Endothelial cell of umbilical vein (primary cell): ENCODE data around the gene ITGA7. TPM values are rescaled to one million over a fixed set of nuclear protein-coding genes. Genes with fewer than 3 reads are reported as not detected.

ENCODE experiments used
- BruUV-seq: library from RNA; stranded (reverse); fragments of 400-500 nt; replicated peaks from 2 replicates; lab custom pipeline; 2021; lab: Mats Ljungman, UMichigan
- CTCF ChIA-PET: fragments of 300-600, 350-600 bp; sonication (Branson Sonifier 250); formaldehyde crosslinking; loops from one replicate; lab custom pipeline; 2021; ENCODE audit warnings: antibody characterized with exemption, inconsistent platforms; lab: Charles Lee
- POLR2A ChIA-PET: fragments of 300-600, 350-600 bp; sonication (Branson Sonifier 250); formaldehyde crosslinking; loops from one replicate; lab custom pipeline; 2021; ENCODE audit warnings: antibody characterized with exemption, inconsistent platforms; lab: Charles Lee
- DNase-seq: peaks from one replicate; pipeline ENCODE4 v3.0.0-alpha.2; 2011; ENCODE audit warnings: low read depth, low spot score
- FAIRE-seq: peaks from 2 replicates; lab custom pipeline; 2011; peaks lifted over from hg19 to GRCh38; lab: Jason Lieb, UNC
- H2AFZ ChIP-seq: 2 replicates; pipeline ENCODE4 v1.6.0; 2012; ENCODE audit warnings: low read depth, low read length, control low read depth, inconsistent platforms
- H3K27ac ChIP-seq: 2 replicates; pipeline ENCODE4 v1.5.1; 2011; ENCODE audit warnings: low read depth, mild to moderate bottlenecking, control low read depth, low read length, moderate library complexity; ENCODE audit not compliant: insufficient read depth
- H3K27me3 ChIP-seq, 2 experiments: 2 replicates each; pipeline versions ENCODE4 v1.6.0 to v1.6.1; 2011; ENCODE audit warnings: low read length in 2 of 2, mixed read lengths in 1 of 2; ENCODE audit not compliant: control insufficient read depth in 2 of 2, insufficient read depth in 2 of 2
- H3K36me3 ChIP-seq, 2 experiments: 2 replicates in 1 of 2; 3 replicates in 1 of 2; pipeline ENCODE4 v1.5.1; 2011; ENCODE audit warnings: low read length in 2 of 2, mild to moderate bottlenecking in 1 of 2, moderate library complexity in 1 of 2; ENCODE audit not compliant: control insufficient read depth in 2 of 2, insufficient read depth in 2 of 2; ENCODE audit errors: extremely low read depth in 1 of 2
- H3K4me1 ChIP-seq: 3 replicates; pipeline ENCODE4 v1.5.1; 2011; ENCODE audit warnings: mild to moderate bottlenecking, low read length; ENCODE audit not compliant: control insufficient read depth, insufficient read depth; ENCODE audit errors: extremely low read depth
- H3K4me2 ChIP-seq: 2 replicates; pipeline ENCODE4 v1.6.1; 2011; ENCODE audit warnings: low read length, control low read depth, mixed read lengths; ENCODE audit not compliant: insufficient read depth
- H3K4me3 ChIP-seq, 3 experiments: fragments of 200-600 bp in 1 of 3; sonication (generic), shearing (Covaris generic) in 1 of 3; replicated peaks in 1 of 3; 2 replicates each; pipeline ENCODE4 v1.5.1; 2011 to 2016; ENCODE audit warnings: control low read depth in 3 of 3, low read length in 3 of 3, mild to moderate bottlenecking in 2 of 3, inconsistent platforms in 1 of 3, low read depth in 1 of 3, moderate library complexity in 1 of 3; ENCODE audit not compliant: insufficient read depth in 1 of 3
- H3K79me2 ChIP-seq: 2 replicates; pipeline ENCODE4 v1.6.0; 2012; ENCODE audit warnings: low read length, inconsistent platforms; ENCODE audit not compliant: control insufficient read depth, insufficient read depth
- H3K9ac ChIP-seq: replicated peaks from 2 replicates; pipeline ENCODE3; 2011; ENCODE audit warnings: low read length, control low read depth; ENCODE audit not compliant: insufficient read depth; ENCODE audit errors: extremely low read depth
- H3K9me1 ChIP-seq: replicated peaks from 3 replicates; pipeline ENCODE4 v1.6.0; 2011; ENCODE audit warnings: mild to moderate bottlenecking, low read length; ENCODE audit not compliant: control insufficient read depth, insufficient read depth; ENCODE audit errors: extremely low read depth
- H3K9me3 ChIP-seq: replicated peaks from 2 replicates; pipeline ENCODE4 v1.5.1; 2012; ENCODE audit warnings: low read length, inconsistent platforms; ENCODE audit not compliant: control insufficient read depth, insufficient read depth
- H4K20me1 ChIP-seq: replicated peaks from 2 replicates; pipeline ENCODE3; 2011; ENCODE audit warnings: mild to moderate bottlenecking, low read length; ENCODE audit not compliant: control insufficient read depth, insufficient read depth; ENCODE audit errors: extremely low read depth
- EZH2 ChIP-seq: IDR thresholded peaks from 2 replicates; pipeline ENCODE4 v1.6.1; 2012; ENCODE audit warnings: borderline replicate concordance, low read depth, mild to moderate bottlenecking, moderate library complexity, low read length, inconsistent platforms; ENCODE audit not compliant: severe bottlenecking
- FOS ChIP-seq: IDR thresholded peaks from 2 replicates; pipeline ENCODE4 v1.6.1; 2011; ENCODE audit warnings: mild to moderate bottlenecking, low read length, moderate library complexity, borderline replicate concordance; ENCODE audit not compliant: insufficient read depth
- GATA2 ChIP-seq: IDR thresholded peaks from 2 replicates; pipeline ENCODE4 v1.7.0; 2011; ENCODE audit warnings: low read depth, mild to moderate bottlenecking, moderate library complexity, mixed read lengths, low read length; ENCODE audit not compliant: insufficient read length, insufficient read depth
- JUN ChIP-seq: IDR thresholded peaks from 2 replicates; pipeline ENCODE4 v1.6.1; 2011; ENCODE audit warnings: borderline replicate concordance, low read depth; ENCODE audit not compliant: insufficient read length, insufficient read depth
- MYC ChIP-seq: IDR thresholded peaks from one replicate; pipeline ENCODE4 v1.6.1; 2011; ENCODE audit warnings: mild to moderate bottlenecking, low read depth, low read length
- POLR2A ChIP-seq: IDR thresholded peaks from 2 replicates; pipeline ENCODE4 v1.6.1; 2012; ENCODE audit warnings: low read depth, mild to moderate bottlenecking, control low read depth, low read length
- POLR2AphosphoS5 ChIP-seq: IDR thresholded peaks from 2 replicates; pipeline ENCODE4 v1.6.1; 2012; ENCODE audit warnings: low read depth, mild to moderate bottlenecking, control low read depth, low read length, moderate library complexity; ENCODE audit not compliant: insufficient read depth
- dilution Hi-C: fragments of 300-500 bp; cut with MboI; formaldehyde crosslinking; loops from one replicate; pipeline ENCODE4 v1.15.0; 2019; ENCODE audit warnings: low sequenced_read_pairs; ENCODE audit not compliant: extremely low pct_ligation_motif_present
- intact Hi-C: fragments of 100-400 bp; cut with micrococcal nuclease; formaldehyde crosslinking; loops from one replicate; pipeline ENCODE4 v1.10.0; 2022
- polyA plus RNA-seq, 4 experiments: library from polyadenylated mRNA; depleted of rRNA in 3 of 4; stranded (reverse) in 3 of 4; unstranded in 1 of 4; fragments of >200 nt; gene quantifications; 2 replicates each; pipeline versions ENCODE4 v1.2.1 to v1.2.3, GENCODE V29; 2011 to 2012; ENCODE audit warnings: missing spikeins in 1 of 4
- total RNA-seq: library from RNA; stranded (reverse); gene quantifications from 2 replicates; pipeline ENCODE4 v1.2.3, GENCODE V29; 2021
- TF ChIP-seq, protein P1 (sequence below), 2 donors: IDR thresholded peaks; 1 replicate in 1 of 2; 2 replicates in 1 of 2; pipeline ENCODE4 v1.5.1; 2011; ENCODE audit warnings: low read length in 2 of 2, mild to moderate bottlenecking in 2 of 2, moderate library complexity in 2 of 2, control low read depth in 1 of 2, inconsistent platforms in 1 of 2, low read depth in 1 of 2; ENCODE audit not compliant: insufficient read depth in 1 of 2; ENCODE audit errors: extremely low read depth in 1 of 2
- TF ChIP-seq, protein P2 (sequence below): IDR thresholded peaks from 2 replicates; pipeline ENCODE4 v1.6.1; 2011; ENCODE audit not compliant: insufficient read depth, insufficient read length

Gene ITGA7
- total and polyA plus RNA-seq, 2 donors (not counting 3 experiments of a cell fraction or from before 2014, with no cell fraction given) = 0.41 to 0.84 TPM

DNA sequence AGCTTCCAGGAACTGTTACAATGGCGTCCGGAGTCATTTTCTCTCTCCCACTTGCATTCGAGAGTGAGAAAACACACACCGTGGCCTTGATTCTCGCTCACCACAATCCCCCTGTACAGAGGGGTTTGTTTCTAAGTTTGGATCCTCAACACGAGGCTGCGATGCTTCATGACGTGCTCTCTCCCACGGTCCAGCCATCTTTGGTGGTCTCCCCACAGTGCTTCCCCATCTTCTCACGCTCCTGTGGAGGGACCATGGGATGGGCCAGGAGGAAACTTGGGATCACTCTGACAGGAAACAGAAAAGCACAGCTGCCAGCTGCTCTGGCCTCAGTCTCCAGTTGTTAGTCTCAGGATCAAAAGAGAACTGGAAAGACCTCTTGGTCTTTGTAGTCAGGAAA is 42.9 kb downstream of the ITGA7 start:
- intact Hi-C loops = loop anchor here (5.0 kb wide), 1 partner anchor 37 kb away; no protein-coding TSS in a partner anchor

More for the DNA sequence above, 42.9 kb downstream of the ITGA7 start:
- no peak for DNase-seq
- Histone ChIP-seq H4K20me1 (no peaks in the 10 kb centered on the region), H3K27ac (no peak overlapping the region), H3K9me1 (no peaks in the 10 kb centered on the region), H3K4me2 (no peak overlapping the region), H3K9ac (no peak overlapping the region), H2AFZ (no peak overlapping the region), H3K27me3 (peaks cover 4 to 15% of the 10 kb centered on the region in 2 experiments), H3K4me1 (no peaks in the 10 kb centered on the region), H3K36me3 (no peaks in the 10 kb centered on the region), H3K79me2 (no peaks in the 10 kb centered on the region), H3K4me3 (no peak overlapping the region), H3K9me3 (no peaks in the 10 kb centered on the region)
- TF ChIP-seq POLR2A (no peak), FOS (no peak), MYC (no peak), JUN (no peak), GATA2 (no peak), EZH2 (no peak), POLR2AphosphoS5 (no peak)
- TF ChIP-seq, protein P1, sequence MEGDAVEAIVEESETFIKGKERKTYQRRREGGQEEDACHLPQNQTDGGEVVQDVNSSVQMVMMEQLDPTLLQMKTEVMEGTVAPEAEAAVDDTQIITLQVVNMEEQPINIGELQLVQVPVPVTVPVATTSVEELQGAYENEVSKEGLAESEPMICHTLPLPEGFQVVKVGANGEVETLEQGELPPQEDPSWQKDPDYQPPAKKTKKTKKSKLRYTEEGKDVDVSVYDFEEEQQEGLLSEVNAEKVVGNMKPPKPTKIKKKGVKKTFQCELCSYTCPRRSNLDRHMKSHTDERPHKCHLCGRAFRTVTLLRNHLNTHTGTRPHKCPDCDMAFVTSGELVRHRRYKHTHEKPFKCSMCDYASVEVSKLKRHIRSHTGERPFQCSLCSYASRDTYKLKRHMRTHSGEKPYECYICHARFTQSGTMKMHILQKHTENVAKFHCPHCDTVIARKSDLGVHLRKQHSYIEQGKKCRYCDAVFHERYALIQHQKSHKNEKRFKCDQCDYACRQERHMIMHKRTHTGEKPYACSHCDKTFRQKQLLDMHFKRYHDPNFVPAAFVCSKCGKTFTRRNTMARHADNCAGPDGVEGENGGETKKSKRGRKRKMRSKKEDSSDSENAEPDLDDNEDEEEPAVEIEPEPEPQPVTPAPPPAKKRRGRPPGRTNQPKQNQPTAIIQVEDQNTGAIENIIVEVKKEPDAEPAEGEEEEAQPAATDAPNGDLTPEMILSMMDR (IDR thresholded peaks at IDR 0.05; ENCODE audit: extremely low read depth in 1 of 2, insufficient read depth in 1 of 2, low read depth in 1 of 2, low read length in 2 of 2) = no peak
- TF ChIP-seq, protein P2, sequence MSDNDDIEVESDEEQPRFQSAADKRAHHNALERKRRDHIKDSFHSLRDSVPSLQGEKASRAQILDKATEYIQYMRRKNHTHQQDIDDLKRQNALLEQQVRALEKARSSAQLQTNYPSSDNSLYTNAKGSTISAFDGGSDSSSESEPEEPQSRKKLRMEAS = no peak
- BruUV-seq = no TSS peak
- ChIA-PET CTCF (interaction anchor here (1.5 kb wide), 1 partner anchor 73 kb away, joined by 3 read pairs; no protein-coding TSS in a partner anchor), POLR2A (no interaction called here)
- no peak for FAIRE-seq
- dilution Hi-C loops = no loop called here
